Vagina (tissue), 2 donors: ENCODE data around the gene NAPSA.

Source experiments
- CTCF ChIP-seq, 3 experiments: fragments of 450-650 bp in 2 of 3; fragments of 200-600 bp in 1 of 3; sonication (generic) in 1 of 3; IDR thresholded peaks; one replicate each; pipeline ENCODE4 v1.5.1; 2017 to 2019; ENCODE audit warnings: antibody characterized with exemption in 3 of 3, mild to moderate bottlenecking in 2 of 3, moderate library complexity in 2 of 3
- POLR2A ChIP-seq, 2 donors: fragments of 450-650 bp; IDR thresholded peaks; one replicate each; pipeline ENCODE4 v1.6.1; 2017; ENCODE audit warnings: antibody characterized with exemption in 2 of 2, mild to moderate bottlenecking in 2 of 2, moderate library complexity in 2 of 2

GRCh38 chr19:50328873-50329145, 36.6 kb downstream of the NAPSA start:
- TF ChIP-seq CTCF (IDR thresholded peaks at IDR 0.05) (no peak), POLR2A (IDR thresholded peaks at IDR 0.05) (no peak)
